GM21360 (cell line): ENCODE results near the gene LRRC37A.
A peak's percentile ranks its signal among the peaks of the same experiment; 100 is the strongest.
"Not testable (repeated sequence)": the region's sequence is repeated elsewhere in the genome, so short reads cannot be mapped to it uniquely, and the experiment has no call there.

Experiments used
- ATAC-seq: cut with Tn5 transposase; IDR thresholded peaks from one replicate; pipeline ENCODE4 v1.9.1; 2021; ENCODE audit warnings: mild to moderate bottlenecking, moderate library complexity; ENCODE audit not compliant: unreplicated experiment

Gene LRRC37A

GRCh38 chr17:46286764-46287221 is 8.1 kb upstream of the LRRC37A start:
- ATAC-seq: not testable (repeated sequence)

GRCh38 chr17:46287587-46287986 is 7.3 kb upstream of the LRRC37A start:
- ATAC-seq: not testable (repeated sequence)

- ATAC-seq: peak; percentile 95
These were observed 3.9 kb upstream of the LRRC37A start for GRCh38 chr17:46290906-46291546.

GRCh38 chr17:46291618-46292017 is 3.3 kb upstream of the LRRC37A start:
- not testable (repeated sequence) for ATAC-seq

GRCh38 chr17:46341220-46341619 is 46.3 kb downstream of the LRRC37A start:
- not testable (repeated sequence) for ATAC-seq

- not testable (repeated sequence) for ATAC-seq
These were observed 47.2 kb downstream of the LRRC37A start for GRCh38 chr17:46342131-46342530.

GRCh38 chr17:46348345-46348744 is 53.4 kb downstream of the LRRC37A start:
- ATAC-seq: peak; percentile 62

GRCh38 chr17:46349060-46349459 is 54.1 kb downstream of the LRRC37A start:
- not testable (repeated sequence) for ATAC-seq

GRCh38 chr17:46353856-46354255 is 58.9 kb downstream of the LRRC37A start:
- not testable (repeated sequence) for ATAC-seq

- peak; percentile 44 for ATAC-seq
These were observed 66.3 kb downstream of the LRRC37A start for GRCh38 chr17:46361145-46361735.

GRCh38 chr17:46361755-46362154 is 66.8 kb downstream of the LRRC37A start, which contains the start of gene ARL17B:
Gene ARL17B, minus strand, starts transcription at chr17:46361766. Its CDS starts 3,369 bp downstream, at chr17:46358397.
- ATAC-seq: peak; percentile 88

- not testable (repeated sequence) for ATAC-seq
These were observed 72.6 kb downstream of the LRRC37A start for GRCh38 chr17:46367520-46367919.

- peak; percentile 78 for ATAC-seq
These were observed 77.6 kb downstream of the LRRC37A start for GRCh38 chr17:46372236-46373229.

GRCh38 chr17:46373418-46373817 is 78.5 kb downstream of the LRRC37A start:
- peak; percentile 42 for ATAC-seq

GRCh38 chr17:46383118-46383517 is 88.2 kb downstream of the LRRC37A start:
- ATAC-seq: not testable (repeated sequence)

- not testable (repeated sequence) for ATAC-seq
These were observed 90.6 kb downstream of the LRRC37A start for GRCh38 chr17:46385491-46385890.
